GM18520 (cell line): Measurements from ENCODE around the gene KLHL14.

Source experiments
- ATAC-seq: cut with Tn5 transposase; IDR thresholded peaks from one replicate; pipeline ENCODE4 v1.9.1; 2021; ENCODE audit not compliant: unreplicated experiment

The KLHL14 gene

DNA sequence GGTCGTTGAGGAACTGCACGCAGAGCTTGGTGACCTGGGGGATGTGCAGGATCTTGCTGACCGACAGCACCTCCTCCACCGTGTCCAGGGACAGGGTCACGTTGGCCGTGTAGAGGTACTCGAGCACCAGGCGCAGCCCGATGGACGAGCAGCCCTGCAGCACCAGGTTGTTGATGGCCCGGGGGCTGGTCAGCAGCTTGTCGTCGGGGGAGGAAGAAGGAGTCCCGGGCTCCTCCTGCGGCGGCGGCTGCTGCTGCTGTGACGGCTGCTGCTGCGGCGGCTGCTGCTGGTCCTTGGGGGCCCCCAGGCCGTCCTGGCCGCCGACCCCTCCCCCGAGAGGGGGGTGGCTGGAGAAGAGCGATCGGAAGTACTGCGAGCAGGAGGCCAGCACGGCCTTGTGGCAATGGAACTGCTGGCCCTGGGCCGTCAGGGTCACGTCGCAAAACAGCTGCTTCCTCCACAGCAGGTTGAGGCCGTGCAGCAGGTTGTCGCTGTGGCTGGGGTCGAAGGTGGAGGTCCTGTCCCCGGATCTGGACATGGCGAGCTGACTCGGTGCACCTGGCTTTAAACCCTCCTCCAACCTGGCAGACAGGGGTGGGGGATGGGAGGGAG is 2.7 kb downstream of the KLHL14 start:
- ATAC-seq: no peak

DNA sequence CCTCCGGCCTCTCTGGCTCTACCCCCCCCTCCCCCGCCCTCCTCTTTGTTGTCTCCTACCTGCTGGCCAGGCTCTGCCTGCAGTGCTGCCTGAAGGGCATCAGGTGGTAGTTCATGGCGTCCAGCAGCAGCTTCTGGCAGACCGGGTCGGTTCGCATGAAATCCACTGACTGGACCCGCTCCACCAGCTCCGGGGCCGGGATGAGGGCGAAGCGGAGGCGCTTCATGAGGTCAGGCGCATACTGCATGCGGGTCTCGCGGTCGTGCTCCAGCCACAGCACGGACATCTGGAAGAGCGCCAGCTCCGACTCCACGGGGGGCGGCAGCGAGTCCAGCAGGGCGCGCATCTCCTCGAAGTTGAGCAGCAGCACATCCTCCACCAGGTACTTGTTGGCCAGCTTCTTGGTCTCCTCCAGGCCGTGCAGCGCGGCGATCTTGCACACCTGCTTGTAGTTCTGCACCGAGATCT is 3.2 kb downstream of the KLHL14 start:
- ATAC-seq: no peak

DNA sequence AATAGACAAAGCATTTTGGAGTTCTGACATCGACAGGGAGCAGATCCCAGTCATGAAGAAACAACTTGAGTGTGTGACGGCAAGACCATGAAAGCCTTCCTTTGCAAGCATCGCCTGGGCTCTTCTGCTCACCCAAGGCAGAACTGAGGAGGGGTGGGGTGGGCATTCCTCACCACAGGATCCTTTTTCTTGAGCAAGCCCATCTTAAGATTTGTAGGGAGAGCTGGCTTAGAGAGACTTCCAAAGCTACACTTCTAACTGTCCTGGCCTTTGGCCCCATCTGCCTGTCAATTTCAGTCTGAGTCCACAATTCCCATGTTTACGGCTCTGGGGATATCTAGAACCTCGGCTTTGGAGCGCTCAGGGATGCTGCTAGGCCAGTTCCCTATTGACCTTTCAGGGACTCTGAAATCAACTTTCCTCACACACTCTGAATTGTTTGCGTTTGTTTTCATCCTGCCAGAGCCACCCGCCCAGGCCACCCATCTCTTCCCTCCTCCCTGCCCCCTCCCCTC is 3.7 kb downstream of the KLHL14 start:
- no peak for ATAC-seq

DNA sequence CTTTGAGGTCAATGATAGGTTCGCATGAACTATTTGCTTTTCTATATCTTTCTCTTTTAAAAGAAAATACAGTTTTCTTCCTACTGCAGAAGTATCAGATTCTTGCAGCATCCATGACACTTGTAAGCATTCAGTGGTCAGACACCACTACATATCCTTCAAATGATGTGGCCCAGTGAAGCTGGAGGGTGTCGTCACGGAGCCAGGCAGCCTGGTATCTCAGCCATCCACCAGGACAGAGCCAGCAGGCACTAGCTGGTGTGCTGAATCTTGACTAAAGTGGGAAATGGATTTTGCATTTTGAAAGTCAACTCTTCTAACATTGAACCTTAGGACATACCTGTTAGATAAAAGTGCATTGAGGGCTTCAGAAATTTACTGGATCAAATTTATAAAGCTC is 5.4 kb downstream of the KLHL14 start:
- ATAC-seq: no peak

DNA sequence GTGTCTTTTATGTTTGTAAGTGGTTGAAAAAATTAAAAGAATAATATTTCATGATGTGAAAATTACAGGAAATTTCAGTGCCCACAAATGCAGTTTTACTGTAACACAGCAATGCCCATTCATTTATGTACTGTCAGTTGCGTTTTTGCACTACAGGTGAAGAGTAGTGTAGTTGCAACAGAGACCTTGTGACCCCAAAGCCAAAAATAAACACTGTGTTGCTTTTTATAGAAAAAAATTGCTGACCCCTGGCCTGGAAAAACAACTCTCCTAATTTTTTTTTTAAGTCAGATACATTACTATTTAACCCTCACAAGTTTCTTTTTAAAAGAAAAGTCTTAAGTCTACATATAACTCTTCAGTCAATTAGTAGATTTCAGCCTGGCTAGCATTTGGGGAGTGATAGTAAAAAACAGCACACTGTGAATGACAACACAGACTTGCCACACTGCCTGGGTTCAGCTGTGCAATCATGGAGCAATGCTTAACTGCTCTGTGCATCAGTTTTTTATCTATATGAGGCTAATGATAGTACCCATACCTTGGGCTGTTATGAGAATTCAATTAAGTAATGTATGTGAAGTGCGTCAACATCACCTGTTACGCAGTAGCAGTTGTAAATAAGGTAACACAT is 8.1 kb downstream of the KLHL14 start:
- ATAC-seq: no peak

DNA sequence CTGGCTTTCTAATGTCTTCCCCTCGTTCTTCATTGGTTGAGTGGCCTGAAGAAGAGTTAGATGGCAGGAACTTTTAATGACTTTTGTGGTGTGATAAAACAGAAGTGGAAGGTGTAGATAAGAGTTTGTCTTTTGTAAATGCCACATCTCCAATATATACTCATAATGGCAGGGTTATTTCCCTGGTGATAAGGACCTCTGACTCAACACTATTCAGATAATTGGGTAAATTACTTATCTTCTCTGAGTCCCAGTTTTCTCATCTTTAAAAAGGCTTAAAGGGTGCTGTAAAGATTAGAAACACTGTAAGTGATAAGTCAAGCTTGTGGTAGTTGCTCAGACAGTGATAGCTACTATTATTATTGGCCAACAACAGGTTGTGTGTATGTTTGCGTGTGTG is 9.5 kb downstream of the KLHL14 start:
- ATAC-seq: no peak

DNA sequence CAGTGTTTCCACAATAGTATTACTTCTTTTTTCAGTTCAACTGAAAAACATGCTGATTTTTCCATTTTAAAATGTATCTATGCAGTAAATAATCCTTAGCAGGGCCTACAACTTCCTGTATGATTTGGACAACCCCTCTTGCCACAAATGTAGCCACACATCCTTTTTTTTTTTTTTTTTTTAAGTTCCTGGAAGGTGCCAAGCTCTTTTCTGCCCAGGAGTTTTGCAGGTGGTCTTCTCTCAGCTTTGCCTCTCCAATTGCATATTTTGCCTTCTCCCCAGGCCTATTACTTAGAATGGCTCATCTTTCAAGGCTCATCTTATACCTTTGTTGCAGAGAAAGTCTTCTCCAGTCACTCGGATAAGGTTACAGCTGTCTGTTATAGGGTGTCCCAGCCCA is 11.6 kb downstream of the KLHL14 start:
- ATAC-seq: no peak

DNA sequence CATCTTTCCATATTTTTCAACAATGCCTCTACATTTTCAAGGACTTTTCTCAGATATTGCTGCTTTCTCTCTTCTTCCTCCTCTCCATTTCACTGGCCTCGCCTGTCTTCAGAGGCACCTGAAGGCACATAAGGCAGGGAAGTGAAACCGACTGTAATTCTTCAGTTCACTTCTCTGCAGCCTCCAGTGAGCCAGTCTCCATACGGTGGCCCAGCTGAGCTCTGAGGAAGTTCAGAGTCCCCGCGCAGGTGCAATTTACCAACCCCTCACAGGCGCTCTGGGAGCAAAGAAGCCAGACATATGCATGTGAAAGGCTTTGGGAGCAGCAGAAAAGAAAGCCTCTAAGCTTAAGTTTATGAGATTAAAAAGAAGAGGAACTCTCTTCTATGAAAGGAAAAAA is 12.4 kb downstream of the KLHL14 start:
- ATAC-seq: peak; percentile 68

DNA sequence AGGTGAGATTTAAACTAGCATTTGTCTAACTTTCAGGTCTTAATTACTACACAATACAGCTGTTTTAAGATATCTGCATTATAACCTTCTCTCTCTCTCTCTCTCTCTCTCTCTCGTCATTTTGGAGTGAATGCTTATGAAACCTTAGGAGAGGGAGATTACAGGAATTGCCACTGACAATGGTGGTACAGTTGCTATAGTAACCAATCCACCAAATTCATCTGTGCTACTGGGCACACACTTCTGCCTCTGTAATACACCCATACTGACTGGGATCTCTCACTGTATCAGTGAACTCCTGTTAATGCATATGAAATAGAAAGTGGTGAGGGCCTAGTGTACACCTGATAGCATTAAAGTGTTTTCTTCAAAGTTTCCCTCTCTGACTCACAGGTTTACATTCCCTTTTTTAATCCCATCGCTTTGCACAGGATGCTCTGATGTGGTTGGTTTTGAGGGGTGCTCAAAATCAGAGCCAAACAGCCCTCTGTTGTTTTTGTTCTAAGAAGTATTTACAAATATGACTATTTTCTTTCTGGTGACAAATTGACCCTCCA is 13.1 kb downstream of the KLHL14 start:
- no peak for ATAC-seq

DNA sequence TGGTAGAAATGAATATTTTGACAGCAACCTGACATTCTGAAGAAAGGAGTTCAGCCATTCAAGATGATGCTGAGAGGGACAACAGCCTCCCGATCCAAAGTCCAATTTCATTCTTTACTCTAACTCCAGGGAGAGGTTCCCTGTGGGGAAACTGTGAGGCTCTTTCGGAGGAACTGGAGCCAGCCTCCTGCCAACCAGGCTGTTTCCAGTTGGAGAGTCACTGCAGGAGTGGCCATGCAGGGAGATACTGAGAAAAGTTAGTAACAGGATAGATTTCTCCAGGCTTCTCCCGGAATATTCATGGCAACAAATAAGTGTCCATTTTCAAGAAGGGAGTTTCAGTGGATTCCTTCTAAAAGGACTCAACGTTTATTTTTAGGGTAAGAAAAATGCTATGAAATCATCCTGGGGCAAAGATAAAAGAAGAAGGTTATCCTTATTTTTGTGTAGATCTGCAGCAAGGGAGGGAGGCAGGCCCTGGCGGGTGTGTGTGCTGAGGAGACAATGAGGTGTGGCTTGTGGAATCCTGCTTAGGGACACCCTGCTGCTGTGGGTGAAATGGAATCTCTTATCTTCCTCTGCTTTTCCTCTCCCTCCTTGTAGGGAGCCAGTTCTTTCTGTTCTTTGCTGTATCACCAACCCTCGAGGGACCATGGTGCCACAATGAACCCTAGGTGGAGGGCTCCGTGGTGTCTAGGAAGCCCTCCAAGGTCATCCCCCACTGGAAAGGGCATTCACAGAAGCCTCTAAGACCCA is 18.1 kb downstream of the KLHL14 start:
- no peak for ATAC-seq

DNA sequence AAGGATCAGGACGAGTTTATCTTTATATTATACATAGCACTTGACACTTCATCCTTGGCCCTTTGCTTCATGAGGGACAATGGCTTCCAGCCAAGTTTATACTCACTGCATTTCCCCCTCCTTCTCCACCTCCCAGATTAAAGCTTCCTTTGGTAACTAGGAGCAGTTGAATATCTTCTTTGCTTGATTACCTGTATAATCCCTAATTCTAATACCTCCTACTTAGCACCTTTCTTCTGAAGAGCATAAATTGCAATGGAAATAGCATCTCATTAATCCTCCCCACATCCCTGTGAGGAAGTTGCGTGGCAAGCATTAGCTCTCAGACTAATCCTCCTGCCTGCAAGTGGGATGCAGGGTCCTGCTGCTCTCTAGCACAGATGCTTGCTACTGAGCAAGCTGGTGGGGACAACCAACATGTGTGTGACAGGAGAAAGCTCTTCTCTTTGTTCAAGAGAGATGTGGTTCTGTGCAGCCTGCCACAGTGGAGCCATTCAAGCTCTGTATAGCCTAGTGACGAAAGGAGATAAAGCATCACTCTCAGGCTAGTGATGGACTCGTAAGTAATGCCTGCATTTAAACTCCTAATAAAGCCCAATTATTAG is 19.1 kb downstream of the KLHL14 start:
- ATAC-seq: no peak

DNA sequence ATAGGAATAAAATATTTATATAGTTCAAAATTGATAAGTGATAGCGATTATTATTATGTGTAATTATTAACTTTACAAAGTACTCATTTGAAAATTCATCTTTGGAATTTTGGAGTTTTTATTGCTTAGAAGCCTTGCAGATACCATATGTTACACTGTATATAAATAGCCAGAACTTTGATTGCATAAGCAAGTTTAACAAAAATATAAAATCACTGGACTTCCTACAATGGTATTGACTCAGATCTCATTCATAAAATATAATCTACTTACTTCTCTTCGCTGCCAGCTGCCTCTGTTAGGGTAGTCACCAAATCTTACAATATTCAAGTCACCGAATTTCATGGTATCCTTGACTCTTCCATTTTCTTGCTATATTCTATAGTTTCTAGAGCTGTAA is 22.5 kb downstream of the KLHL14 start:
- no peak for ATAC-seq

DNA sequence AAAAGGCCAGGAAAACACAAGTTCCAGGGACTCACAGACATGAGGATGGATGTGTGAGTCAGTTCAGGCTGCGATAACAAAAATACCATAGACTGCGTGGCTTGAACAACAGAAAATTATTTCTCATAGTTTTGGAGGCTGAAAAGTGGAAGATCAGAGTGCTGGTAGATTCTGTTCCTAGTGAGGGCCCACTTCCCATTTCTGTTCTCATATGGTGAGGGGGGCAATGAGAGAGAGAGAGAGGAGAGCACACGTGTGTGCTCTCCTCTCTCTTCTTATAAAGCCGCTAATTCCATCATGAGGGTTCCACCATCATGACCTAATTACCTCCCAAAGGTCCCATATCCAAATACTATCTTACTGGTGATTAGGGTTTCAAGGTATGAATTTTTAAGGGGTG is 23.0 kb downstream of the KLHL14 start:
- no peak for ATAC-seq

DNA sequence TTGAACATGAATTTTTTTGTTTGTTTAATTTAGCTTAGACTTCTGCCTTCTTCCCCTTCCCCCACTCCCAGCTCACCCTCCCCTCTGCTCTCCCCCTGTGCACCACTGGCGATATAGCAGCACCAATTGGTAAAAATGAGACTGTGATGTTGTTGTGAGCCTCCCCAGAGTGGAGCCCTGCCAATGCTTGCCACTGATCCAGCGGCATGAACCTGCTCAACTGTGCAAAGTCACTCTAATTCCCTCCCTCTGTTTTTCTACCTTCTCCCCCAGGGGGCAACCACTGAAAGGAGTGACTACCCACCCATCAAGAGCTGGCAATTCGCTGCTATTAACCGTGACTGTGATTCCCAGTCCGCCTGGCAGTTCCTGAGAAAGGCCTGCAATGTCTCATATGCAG is 30.2 kb downstream of the KLHL14 start:
- ATAC-seq: no peak

DNA sequence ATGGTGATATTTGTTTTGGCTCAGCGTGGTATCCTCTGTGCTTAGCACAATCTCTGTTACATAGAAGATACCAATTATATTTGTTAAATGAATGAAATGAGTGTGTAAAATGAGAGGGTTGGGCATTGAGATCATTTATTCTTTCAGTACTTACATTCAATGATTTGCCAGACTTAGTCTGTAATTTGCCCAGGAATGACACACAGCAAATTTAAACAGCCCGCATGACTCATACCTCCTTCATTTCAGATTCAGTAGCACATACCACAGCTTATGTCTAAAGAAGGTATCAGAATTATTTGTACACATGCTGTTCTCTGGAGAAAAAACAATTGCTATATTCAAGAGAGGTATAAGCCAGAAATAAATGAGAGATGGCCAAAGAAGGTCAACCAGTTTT is 37.0 kb downstream of the KLHL14 start:
- no peak for ATAC-seq

DNA sequence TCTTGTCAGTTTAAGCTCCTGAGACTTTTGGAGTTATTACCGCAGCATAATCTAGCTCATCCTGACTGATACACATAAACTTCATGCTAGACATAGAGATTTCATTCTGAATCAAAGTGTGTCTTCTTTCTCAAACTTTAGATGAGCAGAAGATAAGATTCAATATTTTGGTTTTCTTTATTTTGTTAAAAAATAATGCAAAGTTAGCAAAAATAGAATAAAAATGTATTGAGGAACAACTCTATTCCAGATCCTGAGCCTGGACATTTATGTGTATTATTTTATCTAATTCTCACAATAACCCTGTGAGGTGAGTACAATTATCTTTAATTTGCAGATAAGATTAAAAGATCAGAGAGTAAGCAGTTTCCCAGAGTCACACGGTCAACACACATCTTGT is 38.4 kb downstream of the KLHL14 start:
- no peak for ATAC-seq

DNA sequence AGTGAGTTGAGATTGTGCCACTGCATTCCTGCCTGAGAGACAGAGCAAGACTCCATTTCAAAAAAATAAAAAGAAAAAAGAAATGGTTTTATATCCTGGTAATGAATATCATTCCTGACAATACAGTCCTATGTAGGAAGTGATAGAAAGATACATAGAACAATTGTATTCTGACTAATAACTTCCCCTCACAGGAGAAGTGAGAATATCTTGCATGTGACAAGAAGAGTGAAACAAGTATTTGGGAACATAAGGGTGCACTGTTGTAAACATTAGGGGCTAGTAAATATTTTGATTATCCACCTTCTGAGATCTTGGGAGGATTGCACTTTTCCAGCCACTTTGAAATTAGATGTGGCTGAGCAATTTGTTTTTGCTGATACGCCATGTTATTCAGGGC is 40.7 kb downstream of the KLHL14 start:
- no peak for ATAC-seq

DNA sequence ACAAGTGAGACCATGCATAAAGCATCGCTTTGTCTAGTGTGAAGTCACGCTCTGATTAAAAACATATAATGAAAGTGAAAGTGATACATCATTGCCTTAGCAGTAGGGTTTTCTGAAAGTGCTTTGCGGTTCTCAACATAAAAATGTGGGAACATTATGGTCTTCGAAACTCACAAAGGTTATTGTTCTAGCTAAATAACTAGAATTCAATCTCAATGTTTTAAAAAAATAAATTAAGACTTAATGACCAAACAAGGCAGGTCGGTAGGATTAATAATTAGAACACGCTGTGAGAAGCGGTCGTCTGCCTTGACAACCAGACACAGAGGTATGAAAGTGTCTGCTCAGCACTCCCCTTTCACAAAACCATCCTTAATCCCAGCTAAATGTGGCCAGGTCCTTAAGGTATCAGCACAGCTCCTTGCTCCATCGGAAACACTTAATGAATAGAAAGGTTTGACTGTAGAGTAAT is 42.2 kb downstream of the KLHL14 start:
- ATAC-seq: peak; percentile 97

DNA sequence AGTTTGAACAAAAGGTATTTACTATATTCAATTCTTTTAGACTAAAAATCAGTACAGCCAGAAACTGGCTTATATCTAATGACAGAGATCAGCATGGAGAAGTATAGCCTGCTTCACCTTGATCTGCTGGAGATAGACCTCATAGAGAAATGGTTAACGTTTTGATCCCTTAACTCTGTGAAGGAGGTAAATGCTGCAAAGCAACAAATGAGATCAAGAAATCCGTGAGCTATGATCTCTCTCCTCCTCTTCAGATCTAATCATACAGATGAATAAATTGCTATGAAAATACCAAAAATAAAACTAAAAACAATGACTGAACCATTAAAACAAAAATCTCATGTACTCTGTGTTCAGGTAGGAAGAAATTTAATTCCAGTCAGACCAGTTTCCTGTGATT is 42.8 kb downstream of the KLHL14 start:
- no peak for ATAC-seq

DNA sequence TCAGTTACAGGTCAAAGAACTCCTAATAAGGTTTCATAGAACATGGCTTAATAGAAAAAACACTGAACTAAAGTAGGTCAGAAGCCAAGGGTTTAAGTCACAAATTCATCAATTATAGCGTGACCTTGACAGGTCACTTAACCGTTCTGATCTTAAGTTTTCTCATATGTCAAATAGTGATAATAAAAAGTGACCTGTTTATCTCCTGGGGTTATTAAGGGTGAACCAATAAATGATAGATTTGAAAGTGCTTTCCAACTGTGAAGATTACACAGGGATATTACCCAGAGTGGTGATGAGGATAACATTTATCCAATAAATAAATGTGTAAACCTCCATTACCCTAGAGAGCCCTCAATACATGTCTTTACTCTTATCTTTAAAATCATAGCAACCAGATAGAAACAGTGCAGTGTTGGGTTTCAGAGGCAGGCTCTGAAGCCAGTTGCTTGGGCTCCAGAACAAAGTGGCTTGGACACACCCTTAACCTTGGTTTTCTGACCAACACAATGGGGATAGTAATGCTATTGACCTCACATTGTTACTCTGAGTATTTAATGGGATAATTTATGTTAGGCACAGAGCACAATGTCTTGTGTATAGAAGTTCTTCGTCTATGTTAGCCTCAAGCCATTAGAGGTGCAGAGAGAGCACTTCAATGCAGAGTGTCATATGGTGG is 48.6 kb downstream of the KLHL14 start:
- ATAC-seq: no peak

DNA sequence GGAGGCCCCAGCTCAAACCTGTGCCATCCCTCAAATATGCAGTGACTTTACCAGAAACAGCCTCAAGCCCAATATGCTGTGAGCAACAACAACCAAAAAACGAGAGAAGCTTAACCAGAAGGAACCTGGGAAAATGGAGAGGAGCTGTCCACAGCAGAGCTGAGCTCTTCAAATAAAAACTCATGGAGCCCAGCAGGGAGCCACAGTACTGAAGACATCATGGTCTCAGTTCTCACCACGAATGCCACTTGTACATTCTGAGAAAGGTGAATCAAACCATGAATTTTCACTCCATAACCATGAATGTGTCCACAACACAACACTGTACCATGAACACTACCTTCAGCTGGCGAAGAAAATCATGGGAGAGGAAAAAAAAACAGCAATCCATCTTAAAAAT is 50.5 kb downstream of the KLHL14 start:
- no peak for ATAC-seq
